Activated CD4-positive, alpha-beta memory T cell treated with anti-CD3 and anti-CD28 coated beads for 36 hours (primary cell): Measurements from ENCODE around the gene CELSR3. TPM values are rescaled to one million over a fixed set of nuclear protein-coding genes. Genes with fewer than 3 reads are reported as not detected.

Experiments
- CTCF ChIA-PET: fragments of 350-600 bp; sonication (Branson Sonifier 250); formaldehyde crosslinking; loops from one replicate; lab custom pipeline; 2021; ENCODE audit warnings: antibody characterized with exemption, inconsistent platforms; lab: Charles Lee
- POLR2A ChIA-PET: fragments of 350-600 bp; sonication (Branson Sonifier 250); formaldehyde crosslinking; loops from one replicate; lab custom pipeline; 2021; ENCODE audit warnings: antibody characterized with exemption; lab: Charles Lee
- DNase-seq: peaks from one replicate; pipeline ENCODE4 v3.0.0-alpha.2; 2020
- H3K27ac Mint-ChIP-seq: one replicate; pipeline ENCODE4 v1.8.0; 2021; ENCODE audit warnings: mixed read lengths
- H3K27me3 Mint-ChIP-seq: one replicate; pipeline ENCODE4 v1.8.0; 2021; ENCODE audit warnings: mixed read lengths
- H3K36me3 Mint-ChIP-seq: one replicate; pipeline ENCODE4 v1.8.0; 2021; ENCODE audit warnings: mixed read lengths
- H3K4me1 Mint-ChIP-seq: one replicate; pipeline ENCODE4 v1.8.0; 2021; ENCODE audit warnings: low read depth, mixed read lengths
- H3K4me3 Mint-ChIP-seq: one replicate; pipeline ENCODE4 v1.8.0; 2021; ENCODE audit warnings: mild to moderate bottlenecking, mixed read lengths
- H3K9me3 Mint-ChIP-seq: one replicate; pipeline ENCODE4 v1.8.0; 2021; ENCODE audit warnings: mixed read lengths
- intact Hi-C: fragments of 100-400 bp; cut with micrococcal nuclease; formaldehyde crosslinking; loops from one replicate; pipeline ENCODE4 v1.15.1; 2023
- microRNA-seq: library from miRNA; unstranded; fragments of <30 nt; microRNA quantifications from one replicate; pipeline ENCODE4 v1.2.0, GENCODE V29; 2022; ENCODE audit warnings: borderline number of aligned reads, borderline microRNAs expressed, borderline replicate concordance
- total RNA-seq, 2 experiments: library from RNA; stranded (reverse); gene quantifications; one replicate each; pipeline ENCODE4 v1.2.3, GENCODE V29; 2021

CELSR3 gene
- total RNA-seq, 2 experiments from 2014 or later = 6.9 to 7.5 TPM

- CTCF ChIA-PET = no interaction called here
- H3K9me3 Mint-ChIP-seq = no peaks in the 10 kb centered on the region
- H3K4me1 Mint-ChIP-seq = no peaks in the 10 kb centered on the region
- H3K27me3 Mint-ChIP-seq = peaks cover 22% of the 10 kb centered on the region
- no peaks in the 10 kb centered on the region for H3K36me3 Mint-ChIP-seq
- no peak overlapping the region for H3K4me3 Mint-ChIP-seq
- no peak overlapping the region for H3K27ac Mint-ChIP-seq
- DNase-seq = no peak
- POLR2A ChIA-PET = no interaction called here
- intact Hi-C loops = no loop called here
These were observed 75.0 kb downstream of the CELSR3 start for GRCh38 chr3:48587686-48588085.

Small RNAs within 50 kb of the gene (microRNA-seq; reads per million reads assigned to microRNA genes)
- gene MIR4793 = not detected

Other genes starting within 250 kb of the CELSR3 start
- gene PLXNB1, start 232.8 kb downstream of the CELSR3 start, total RNA-seq = 1 to 10 TPM; 3.2 to 3.8 TPM
- 10 to 100 TPM; 24.3 to 24.4 TPM for gene CCDC51, start 222.8 kb downstream of the CELSR3 start, total RNA-seq
- 100 to 1,000 TPM; 318 to 323 TPM for gene TMA7, start 222.6 kb downstream of the CELSR3 start, total RNA-seq
- 10 to 100 TPM; 13.8 to 14.5 TPM for gene ATRIP, start 216.1 kb downstream of the CELSR3 start, total RNA-seq
- gene SHISA5, start 158.7 kb downstream of the CELSR3 start, total RNA-seq = 10 to 100 TPM; 88.9 to 93.1 TPM
- 10 to 100 TPM; 19.4 to 22.4 TPM for gene PFKFB4, start 106.1 kb downstream of the CELSR3 start, total RNA-seq
- not detected for gene UCN2, start 99.1 kb downstream of the CELSR3 start, total RNA-seq
- 1 to 10 TPM; 1.1 TPM for gene COL7A1, start 67.6 kb downstream of the CELSR3 start, total RNA-seq
- gene UQCRC1, start 53.2 kb downstream of the CELSR3 start, total RNA-seq = 100 to 1,000 TPM; 251 to 259 TPM
- under 1 TPM in 1 of 2 experiments, not detected in 1; 0.75 TPM for gene TMEM89, start 41.1 kb downstream of the CELSR3 start, total RNA-seq
- gene SLC26A6, start 27.4 kb downstream of the CELSR3 start, total RNA-seq = 10 to 100 TPM; 47.7 to 52.4 TPM
- 10 to 100 TPM; 36.5 to 38.5 TPM for gene NCKIPSD, start 23.0 kb upstream of the CELSR3 start, total RNA-seq
- 10 to 100 TPM; 41.6 to 43.4 TPM for gene IP6K2, start 54.3 kb upstream of the CELSR3 start, total RNA-seq
- gene PRKAR2A, start 185.0 kb upstream of the CELSR3 start, total RNA-seq = 10 to 100 TPM; 30.4 to 32.7 TPM
- 10 to 100 TPM; 16.7 to 18.2 TPM for gene SLC25A20, start 236.0 kb upstream of the CELSR3 start, total RNA-seq